Inferior parietal cortex (tissue), 1 donor: ENCODE results near the gene HS6ST3.

ENCODE experiments used
- DNase-seq: peaks from one replicate; pipeline ENCODE4 v3.0.0-alpha.2; 2016; ENCODE audit errors: extremely low spot score

HS6ST3 gene

DNA sequence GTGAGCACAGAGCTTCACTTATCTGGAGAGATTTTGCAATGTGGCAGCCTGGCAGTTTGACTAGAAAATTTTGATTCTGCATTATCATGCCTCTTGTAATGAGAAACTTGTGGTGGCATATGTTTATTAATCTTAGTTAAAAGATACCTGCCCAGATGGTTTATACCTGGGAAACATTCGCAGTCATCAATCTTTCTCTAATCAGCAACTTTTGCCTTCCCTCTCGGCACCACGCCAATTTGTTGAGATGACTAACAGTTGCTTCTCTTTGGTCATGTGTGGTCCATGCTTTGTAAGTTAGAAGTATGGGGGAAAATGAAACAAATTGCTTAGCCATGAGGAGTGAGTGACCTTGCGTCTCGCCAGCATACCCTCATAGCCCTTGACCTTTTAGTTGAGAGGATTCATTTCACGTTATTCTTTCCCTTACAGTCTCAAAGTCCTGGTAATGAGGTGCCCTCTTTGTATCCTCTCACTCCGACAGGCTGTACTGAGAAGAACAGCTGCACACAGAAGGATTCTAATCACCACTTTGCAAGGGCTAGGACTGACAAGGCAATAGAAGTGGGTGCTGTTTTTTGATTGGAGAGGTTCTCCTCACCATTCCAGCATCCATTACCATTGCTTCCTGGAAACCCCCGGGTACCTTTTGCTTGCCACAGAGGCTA is 703.0 kb downstream of the HS6ST3 start:
- no peak for DNase-seq

- DNase-seq, result no peak
These were observed 703.5 kb downstream of the HS6ST3 start for GRCh38 chr13:96793404-96793755.

- DNase-seq, result no peak
These were observed 704.8 kb downstream of the HS6ST3 start for GRCh38 chr13:96794669-96795068.

GRCh38 chr13:96795670-96796069 is 705.8 kb downstream of the HS6ST3 start:
- no peak for DNase-seq

GRCh38 chr13:96796091-96796633 is 706.3 kb downstream of the HS6ST3 start:
- no peak for DNase-seq

DNA sequence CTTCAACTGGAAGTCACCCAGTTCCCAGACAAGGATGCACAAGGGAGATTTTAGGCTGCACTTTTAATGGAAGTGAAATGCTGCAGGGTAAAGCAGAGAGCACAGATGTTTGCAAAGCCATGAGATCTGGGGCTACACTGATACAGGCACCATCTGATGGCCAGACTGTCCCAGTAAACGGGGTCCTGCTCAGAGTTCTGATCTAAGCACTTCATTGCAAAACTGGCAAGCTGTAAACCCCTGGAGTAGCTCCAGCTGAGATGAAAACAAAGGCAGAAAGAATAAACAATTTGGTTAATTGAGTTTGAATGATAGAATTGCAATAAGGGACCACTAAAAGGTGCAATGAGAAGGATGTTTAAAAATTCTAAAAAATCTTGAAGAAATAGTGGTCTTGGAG is 707.2 kb downstream of the HS6ST3 start:
- DNase-seq, result no peak

DNA sequence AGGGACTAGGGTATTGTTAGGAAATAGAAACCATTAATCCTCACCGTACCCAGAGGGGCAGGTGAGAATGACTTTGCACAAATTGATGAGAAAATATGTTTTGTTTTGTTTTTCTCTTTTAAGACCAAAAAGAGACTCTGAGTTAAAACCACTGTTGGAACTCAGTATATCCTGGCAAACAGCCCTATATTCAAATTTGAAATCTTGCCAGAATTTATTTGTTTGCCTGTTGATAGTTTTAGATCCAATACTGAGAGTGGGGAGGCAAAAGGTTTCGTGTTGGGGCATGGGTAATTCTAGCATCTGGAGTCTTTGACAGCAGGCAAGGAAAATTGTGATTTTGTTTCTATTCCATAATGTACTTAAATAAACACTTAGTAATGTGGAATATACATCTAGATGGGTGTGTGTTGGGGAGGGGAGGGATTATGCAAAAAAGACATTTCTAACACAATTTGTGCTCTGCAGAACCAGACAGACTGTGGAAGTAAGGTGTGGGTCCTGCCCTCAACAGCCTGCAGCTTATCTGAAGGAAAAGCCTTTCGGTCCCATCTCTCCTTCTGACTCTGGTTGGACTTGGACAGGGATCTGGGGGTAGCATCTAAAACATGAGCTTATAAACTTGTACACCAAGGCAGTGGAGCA is 713.7 kb downstream of the HS6ST3 start:
- no peak for DNase-seq

DNA sequence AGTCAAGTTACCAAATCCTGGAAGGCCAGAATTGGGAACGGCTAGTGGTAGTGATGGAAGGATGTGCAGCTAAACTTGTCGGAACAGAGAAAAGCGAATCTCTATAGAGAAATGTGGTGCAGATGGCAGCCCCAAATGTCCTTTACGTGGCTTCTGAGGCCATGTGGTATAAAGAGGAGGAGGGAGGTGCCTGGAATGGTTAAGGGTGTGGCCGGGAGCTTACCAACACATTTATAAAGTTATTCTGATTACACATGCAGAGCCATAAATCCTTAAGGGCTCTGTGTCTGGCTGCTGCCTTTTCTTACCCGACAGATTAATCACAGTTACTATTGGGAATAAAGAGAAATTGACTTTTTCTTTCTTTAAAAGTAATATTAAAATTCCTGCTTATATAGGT is 714.3 kb downstream of the HS6ST3 start:
- DNase-seq, result no peak

- no peak for DNase-seq
These were observed 716.8 kb downstream of the HS6ST3 start for GRCh38 chr13:96806746-96807145.

GRCh38 chr13:96809366-96810096 is 719.6 kb downstream of the HS6ST3 start:
- DNase-seq, result no peak

- no peak for DNase-seq
These were observed 720.2 kb downstream of the HS6ST3 start for GRCh38 chr13:96810104-96810503.

GRCh38 chr13:96811049-96811448 is 721.1 kb downstream of the HS6ST3 start:
- no peak for DNase-seq

- no peak for DNase-seq
These were observed 726.4 kb downstream of the HS6ST3 start for GRCh38 chr13:96816261-96816660.

- no peak for DNase-seq
These were observed 727.0 kb downstream of the HS6ST3 start for GRCh38 chr13:96816874-96817273.

DNA sequence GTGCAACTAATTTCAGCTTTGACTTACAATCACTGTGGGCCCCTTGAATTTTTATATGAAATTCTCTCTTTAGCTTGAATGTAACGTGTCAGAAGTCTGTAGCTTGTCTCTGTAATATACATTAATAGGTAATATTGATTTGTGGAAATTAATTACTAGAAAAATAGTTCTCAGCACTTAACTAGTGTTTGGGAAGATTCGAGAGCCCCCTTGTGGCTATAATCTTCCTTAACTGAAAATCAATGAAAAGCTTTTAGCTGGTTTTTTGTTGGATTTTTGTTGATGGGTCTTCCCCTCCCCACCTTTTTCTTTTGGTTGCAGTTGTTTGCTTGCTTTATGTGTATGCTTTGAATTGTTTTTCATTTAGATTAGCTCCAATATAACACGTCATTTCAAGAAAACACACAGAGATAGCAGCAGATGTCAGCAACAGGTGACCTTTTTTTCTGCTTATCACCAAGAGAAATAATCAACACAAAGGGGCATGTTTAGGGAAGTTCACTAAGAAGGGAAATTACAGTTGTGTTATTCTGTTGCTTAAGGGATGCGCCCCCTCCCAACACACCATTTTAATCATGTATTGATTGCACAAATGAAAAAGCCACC is 727.5 kb downstream of the HS6ST3 start:
- peak; percentile 69 for DNase-seq

GRCh38 chr13:96819375-96819774 is 729.5 kb downstream of the HS6ST3 start:
- DNase-seq, result no peak

DNA sequence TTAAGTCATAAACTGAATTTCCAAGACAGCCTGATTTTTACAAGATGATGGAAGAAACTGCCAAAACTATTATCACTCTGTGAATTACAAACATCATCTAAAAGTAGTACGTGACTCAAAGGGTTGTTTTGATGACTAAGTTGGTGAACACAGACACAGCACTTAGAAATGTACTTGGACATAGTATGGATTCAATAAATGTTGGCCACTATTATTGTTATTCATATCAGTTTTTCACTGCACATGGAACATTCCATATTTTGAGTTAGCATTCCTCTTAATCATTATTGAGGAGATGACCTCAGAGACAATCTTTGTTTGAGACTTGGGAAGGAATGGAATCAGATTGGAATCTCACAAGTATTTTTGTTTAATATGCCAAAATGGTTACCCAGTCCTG is 731.5 kb downstream of the HS6ST3 start:
- DNase-seq, result peak; percentile 34

GRCh38 chr13:96821971-96822370 is 732.1 kb downstream of the HS6ST3 start:
- DNase-seq, result no peak

DNA sequence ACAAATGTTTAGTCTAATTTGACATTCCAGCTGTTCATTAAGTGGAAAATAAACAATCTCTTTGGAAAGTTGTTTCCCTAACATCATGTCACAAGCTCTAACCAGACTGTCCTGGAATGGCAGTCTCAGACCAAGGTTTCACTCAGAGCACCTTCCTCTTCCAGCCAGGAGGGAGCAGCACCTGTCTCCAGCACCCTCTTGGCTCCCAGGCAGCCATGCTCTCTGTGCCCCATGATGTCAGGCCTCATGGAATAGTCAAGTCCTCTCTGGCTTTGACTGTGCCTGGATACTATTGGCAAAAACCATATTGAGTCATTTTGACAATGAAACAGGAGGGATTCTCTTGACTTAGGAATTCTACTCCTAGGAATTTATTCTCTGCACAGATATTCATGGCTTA is 733.0 kb downstream of the HS6ST3 start:
- no peak for DNase-seq

DNA sequence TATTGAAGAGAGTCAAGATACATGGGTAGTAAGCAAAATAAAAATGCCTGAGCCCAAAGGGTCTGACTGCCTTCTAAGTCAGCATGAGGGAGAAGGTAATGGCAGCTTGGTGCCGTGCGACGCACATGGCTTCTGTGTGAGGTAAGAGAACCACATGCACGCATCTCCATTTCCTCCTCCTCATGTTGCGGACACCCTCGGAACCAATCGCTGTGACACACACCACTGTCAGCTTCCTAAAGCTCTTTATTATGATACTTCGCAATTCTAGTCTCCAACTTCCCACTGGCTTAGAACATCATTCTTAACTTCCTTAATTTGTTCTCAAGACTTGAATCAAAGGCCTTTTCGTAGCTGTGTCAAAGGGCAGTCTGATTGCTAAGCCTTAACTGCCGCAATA is 734.2 kb downstream of the HS6ST3 start:
- no peak for DNase-seq

DNA sequence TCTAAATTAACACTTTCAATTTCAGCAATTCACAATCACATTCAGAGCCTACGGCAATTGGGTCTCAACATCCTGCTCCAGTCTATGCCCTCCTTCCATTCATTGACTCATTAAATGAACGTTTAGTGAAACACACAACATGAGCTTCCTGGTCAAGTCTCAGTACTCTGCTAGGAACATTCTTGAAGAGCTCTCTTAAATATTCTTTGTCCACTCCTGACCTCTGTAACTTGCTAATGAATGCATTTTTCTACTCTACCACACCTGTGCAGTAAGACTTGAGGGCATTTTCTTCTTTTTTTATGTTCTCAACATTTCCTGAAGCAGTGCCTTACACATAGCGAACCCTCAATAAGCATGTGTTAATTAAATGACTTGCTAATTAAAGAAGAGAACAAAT is 735.7 kb downstream of the HS6ST3 start:
- no peak for DNase-seq

- DNase-seq, result no peak
These were observed 744.7 kb downstream of the HS6ST3 start for GRCh38 chr13:96834626-96835025.
